Nephron progenitor cell (in vitro differentiated cells): ENCODE measurements around the gene MXD3.
"Not testable (repeated sequence)": the region's sequence is repeated elsewhere in the genome, so short reads cannot be mapped to it uniquely, and the experiment has no call there.

Source experiments
- DNase-seq: peaks from one replicate; pipeline ENCODE4 v3.0.0; 2021
- H3K27ac Mint-ChIP-seq: 2 replicates; pipeline ENCODE4 v1.8.0; 2021; ENCODE audit warnings: mild to moderate bottlenecking, moderate library complexity, mixed read lengths
- H3K27me3 Mint-ChIP-seq: 2 replicates; pipeline ENCODE4 v1.8.0; 2021; ENCODE audit warnings: mild to moderate bottlenecking, low read depth, mixed read lengths; ENCODE audit not compliant: poor library complexity
- H3K36me3 Mint-ChIP-seq: 2 replicates; pipeline ENCODE4 v1.8.0; 2021; ENCODE audit warnings: low read depth, mixed read lengths
- H3K4me1 Mint-ChIP-seq: 2 replicates; pipeline ENCODE4 v1.8.0; 2021; ENCODE audit warnings: mixed read lengths
- H3K4me3 Mint-ChIP-seq: 2 replicates; pipeline ENCODE4 v1.8.0; 2021; ENCODE audit warnings: mild to moderate bottlenecking, moderate library complexity, mixed read lengths
- H3K9me3 Mint-ChIP-seq: 2 replicates; pipeline ENCODE4 v1.8.0; 2021; ENCODE audit warnings: mild to moderate bottlenecking, moderate library complexity, mixed read lengths
- TF ChIP-seq, protein P1 (sequence below): fragments of 200-600 bp; sonication (generic); IDR thresholded peaks from 2 replicates; pipeline ENCODE4 v1.5.0; 2021; ENCODE audit warnings: antibody characterized with exemption

Gene MXD3

DNA sequence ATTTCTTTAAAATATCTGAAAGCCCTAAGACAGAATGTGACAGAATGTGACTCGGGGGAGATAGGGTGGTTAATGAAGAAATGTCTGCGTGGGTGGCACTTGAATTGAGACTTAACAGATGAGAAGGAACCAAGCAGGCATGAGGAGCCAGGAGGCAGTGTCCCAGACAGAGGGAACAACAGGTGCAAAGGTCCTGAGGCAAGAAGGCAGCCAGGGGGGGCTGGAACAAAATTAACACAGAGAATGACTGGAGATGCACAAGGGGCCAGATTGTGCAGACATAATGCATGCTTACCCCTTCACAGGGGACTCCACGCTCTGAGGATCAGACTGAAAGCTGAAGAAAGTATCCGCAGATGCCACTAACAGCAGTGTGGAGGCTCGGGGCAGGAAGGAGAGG is 38.1 kb upstream of the MXD3 start:
- DNase-seq: no peak
- H3K27me3 Mint-ChIP-seq: peaks cover 20% of the 10 kb centered on the region
- H3K9me3 Mint-ChIP-seq: no peaks in the 10 kb centered on the region
- TF ChIP-seq, protein P1, sequence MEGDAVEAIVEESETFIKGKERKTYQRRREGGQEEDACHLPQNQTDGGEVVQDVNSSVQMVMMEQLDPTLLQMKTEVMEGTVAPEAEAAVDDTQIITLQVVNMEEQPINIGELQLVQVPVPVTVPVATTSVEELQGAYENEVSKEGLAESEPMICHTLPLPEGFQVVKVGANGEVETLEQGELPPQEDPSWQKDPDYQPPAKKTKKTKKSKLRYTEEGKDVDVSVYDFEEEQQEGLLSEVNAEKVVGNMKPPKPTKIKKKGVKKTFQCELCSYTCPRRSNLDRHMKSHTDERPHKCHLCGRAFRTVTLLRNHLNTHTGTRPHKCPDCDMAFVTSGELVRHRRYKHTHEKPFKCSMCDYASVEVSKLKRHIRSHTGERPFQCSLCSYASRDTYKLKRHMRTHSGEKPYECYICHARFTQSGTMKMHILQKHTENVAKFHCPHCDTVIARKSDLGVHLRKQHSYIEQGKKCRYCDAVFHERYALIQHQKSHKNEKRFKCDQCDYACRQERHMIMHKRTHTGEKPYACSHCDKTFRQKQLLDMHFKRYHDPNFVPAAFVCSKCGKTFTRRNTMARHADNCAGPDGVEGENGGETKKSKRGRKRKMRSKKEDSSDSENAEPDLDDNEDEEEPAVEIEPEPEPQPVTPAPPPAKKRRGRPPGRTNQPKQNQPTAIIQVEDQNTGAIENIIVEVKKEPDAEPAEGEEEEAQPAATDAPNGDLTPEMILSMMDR: no peak
- peak overlapping the region; percentile 89 for H3K27ac Mint-ChIP-seq
- peaks cover 32% of the 10 kb centered on the region for H3K4me1 Mint-ChIP-seq
- H3K36me3 Mint-ChIP-seq: peaks cover 10% of the 10 kb centered on the region
- peak overlapping the region; percentile 98 for H3K4me3 Mint-ChIP-seq

DNA sequence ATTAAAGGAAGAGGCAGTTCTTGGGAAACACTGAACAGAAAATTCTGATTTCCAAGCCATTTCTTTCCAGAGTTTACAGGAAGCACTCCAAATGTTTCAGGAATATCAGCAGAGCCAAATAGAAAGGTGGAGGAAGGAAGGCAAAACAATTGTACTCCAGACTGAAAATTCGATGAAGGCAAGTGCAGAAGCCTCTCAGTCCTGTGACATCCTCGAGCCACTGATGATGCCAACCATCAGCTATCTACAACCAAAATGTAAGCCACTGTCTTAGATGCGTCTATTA is 37.6 kb upstream of the MXD3 start:
- Mint-ChIP-seq H3K36me3 (peaks cover 10% of the 10 kb centered on the region), H3K9me3 (no peaks in the 10 kb centered on the region), H3K4me3 (peak overlapping the region; percentile 98), H3K4me1 (peaks cover 32% of the 10 kb centered on the region), H3K27ac (no peak overlapping the region), H3K27me3 (peaks cover 16% of the 10 kb centered on the region)
- TF ChIP-seq, protein P1: no peak
- DNase-seq: no peak

DNA sequence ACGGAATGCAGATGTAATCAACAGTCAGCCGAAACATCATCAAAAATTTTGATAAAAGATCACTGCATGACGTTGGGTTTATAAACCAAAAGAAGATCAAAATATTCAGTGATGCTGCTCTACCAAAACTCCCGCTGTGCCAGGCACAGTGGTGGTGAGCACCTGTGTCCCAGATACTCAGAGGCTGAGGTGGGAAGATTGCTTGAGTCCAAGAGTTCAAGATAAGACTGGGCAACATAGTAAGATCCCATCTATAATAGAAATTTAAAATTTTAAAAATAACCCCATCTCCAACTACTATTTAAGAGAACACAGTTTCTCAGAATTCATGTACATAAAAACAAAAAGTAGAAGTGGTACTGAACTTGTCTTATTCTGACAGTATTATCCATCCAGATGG is 36.0 kb upstream of the MXD3 start:
- peaks cover 2% of the 10 kb centered on the region for H3K27me3 Mint-ChIP-seq
- H3K36me3 Mint-ChIP-seq: peaks cover 18% of the 10 kb centered on the region
- DNase-seq: no peak
- no peaks in the 10 kb centered on the region for H3K9me3 Mint-ChIP-seq
- no peak overlapping the region for H3K4me3 Mint-ChIP-seq
- H3K4me1 Mint-ChIP-seq: peaks cover 32% of the 10 kb centered on the region
- H3K27ac Mint-ChIP-seq: no peak overlapping the region
- TF ChIP-seq, protein P1: no peak

DNA sequence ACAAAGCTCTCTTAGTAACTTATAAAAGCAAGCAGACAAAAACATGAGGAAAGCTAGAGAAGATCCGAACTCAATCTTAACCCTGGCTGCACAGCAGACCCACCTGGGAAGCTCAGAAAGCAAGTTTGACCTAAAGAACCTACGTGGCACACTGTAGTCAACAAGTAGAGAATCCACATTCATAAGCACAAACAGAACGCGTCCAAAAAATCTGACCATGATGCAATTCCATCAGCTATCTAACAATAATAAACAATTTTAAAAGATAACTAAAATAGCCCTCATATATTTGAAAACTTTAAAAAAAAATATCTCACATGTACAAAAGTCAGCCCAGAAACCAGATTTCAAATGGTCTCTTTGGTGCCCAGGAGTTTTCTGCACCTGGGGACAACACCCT is 35.1 kb upstream of the MXD3 start:
- Mint-ChIP-seq H3K4me1 (peaks cover 28% of the 10 kb centered on the region), H3K27me3 (peaks cover 2% of the 10 kb centered on the region), H3K9me3 (no peaks in the 10 kb centered on the region), H3K27ac (peak overlapping the region; percentile 79), H3K36me3 (peaks cover 24% of the 10 kb centered on the region), H3K4me3 (no peak overlapping the region)
- DNase-seq: no peak
- TF ChIP-seq, protein P1: no peak

DNA sequence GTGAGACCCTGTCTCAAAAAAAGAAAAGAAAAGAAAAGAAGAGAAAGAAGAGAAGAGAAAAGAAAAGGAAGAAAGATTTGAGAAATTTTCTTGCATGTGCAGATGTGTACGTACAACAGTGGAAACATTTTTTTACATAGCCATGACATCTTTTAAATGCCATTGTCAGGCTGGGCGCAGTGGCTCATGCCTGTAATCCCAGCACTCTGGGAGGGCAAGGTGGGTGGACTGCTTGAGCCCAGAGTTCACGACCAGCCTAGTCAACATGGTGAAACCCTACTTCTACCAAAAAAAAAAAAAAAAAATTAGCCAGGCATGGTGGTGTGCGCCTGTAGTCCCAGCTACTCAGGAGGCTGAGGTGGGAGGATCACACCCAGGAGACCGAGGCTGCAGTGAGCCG is 33.2 kb upstream of the MXD3 start:
- TF ChIP-seq, protein P1: no peak
- no peak overlapping the region for H3K27ac Mint-ChIP-seq
- H3K9me3 Mint-ChIP-seq: no peaks in the 10 kb centered on the region
- no peak overlapping the region for H3K4me3 Mint-ChIP-seq
- H3K4me1 Mint-ChIP-seq: peaks cover 16% of the 10 kb centered on the region
- no peak for DNase-seq
- peaks cover 35% of the 10 kb centered on the region for H3K36me3 Mint-ChIP-seq
- peaks cover 2% of the 10 kb centered on the region for H3K27me3 Mint-ChIP-seq

DNA sequence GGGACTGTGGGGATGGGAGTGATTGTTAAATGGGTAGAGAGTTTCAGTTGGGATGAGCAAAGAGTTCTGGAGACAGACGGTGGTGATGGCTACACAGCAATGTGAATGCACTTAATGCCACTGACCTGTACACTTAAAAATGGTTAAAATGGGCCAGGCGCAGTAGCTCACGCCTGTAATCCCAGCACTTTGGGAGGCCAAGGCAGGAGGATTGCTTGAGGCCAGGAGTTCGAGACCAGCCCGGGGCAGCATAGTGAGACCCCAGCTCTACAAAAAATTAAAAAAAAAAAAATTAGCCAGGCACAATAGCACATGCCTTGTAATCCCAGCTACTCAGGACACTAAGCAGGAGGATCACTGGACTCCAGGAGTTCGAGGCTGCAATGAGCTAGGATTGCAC is 32.1 kb upstream of the MXD3 start:
- no peaks in the 10 kb centered on the region for H3K9me3 Mint-ChIP-seq
- H3K4me3 Mint-ChIP-seq: no peak overlapping the region
- H3K4me1 Mint-ChIP-seq: peaks cover 5% of the 10 kb centered on the region
- TF ChIP-seq, protein P1: no peak
- DNase-seq: no peak
- no peak overlapping the region for H3K27ac Mint-ChIP-seq
- no peaks in the 10 kb centered on the region for H3K27me3 Mint-ChIP-seq
- peaks cover 42% of the 10 kb centered on the region for H3K36me3 Mint-ChIP-seq

DNA sequence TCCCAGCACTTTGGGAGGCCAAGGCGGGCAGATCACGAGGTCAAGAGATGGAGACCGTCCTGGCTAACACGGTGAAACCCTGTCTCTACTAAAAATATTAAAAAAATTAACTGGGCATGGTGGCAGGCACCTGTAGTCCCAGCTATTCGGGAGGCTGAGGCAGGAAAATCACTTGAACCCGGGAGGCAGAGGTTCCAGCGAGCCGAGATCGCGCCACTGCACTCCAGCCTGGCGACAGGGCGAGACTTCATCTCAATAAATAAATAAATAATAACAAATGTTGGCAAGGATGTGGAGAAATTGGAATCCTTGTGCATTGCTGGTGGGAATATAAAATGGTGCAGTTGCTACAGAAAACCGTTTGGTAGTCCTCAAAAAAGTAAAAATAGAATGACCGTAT is 31.3 kb upstream of the MXD3 start:
- not testable (repeated sequence) for H3K9me3 Mint-ChIP-seq, H3K4me3 Mint-ChIP-seq, DNase-seq, H3K27me3 Mint-ChIP-seq, H3K4me1 Mint-ChIP-seq, H3K27ac Mint-ChIP-seq
- H3K36me3 Mint-ChIP-seq: peaks cover 42% of the 10 kb centered on the region
